Measurements from ENCODE around the gene RIN1. TPM values are rescaled to one million over a fixed set of nuclear protein-coding genes. Genes with fewer than 3 reads are reported as not detected.
"Not testable (repeated sequence)": the region's sequence is repeated elsewhere in the genome, so short reads cannot be mapped to it uniquely, and the experiment has no call there.

RIN1 gene
- 10 to 100 TPM in 1 of 2 experiments, 1 to 10 TPM in 1; 5.8 to 10.1 TPM for total RNA-seq
- polyA plus RNA-seq, result 1 to 10 TPM; 2.1 to 4.9 TPM

DNA sequence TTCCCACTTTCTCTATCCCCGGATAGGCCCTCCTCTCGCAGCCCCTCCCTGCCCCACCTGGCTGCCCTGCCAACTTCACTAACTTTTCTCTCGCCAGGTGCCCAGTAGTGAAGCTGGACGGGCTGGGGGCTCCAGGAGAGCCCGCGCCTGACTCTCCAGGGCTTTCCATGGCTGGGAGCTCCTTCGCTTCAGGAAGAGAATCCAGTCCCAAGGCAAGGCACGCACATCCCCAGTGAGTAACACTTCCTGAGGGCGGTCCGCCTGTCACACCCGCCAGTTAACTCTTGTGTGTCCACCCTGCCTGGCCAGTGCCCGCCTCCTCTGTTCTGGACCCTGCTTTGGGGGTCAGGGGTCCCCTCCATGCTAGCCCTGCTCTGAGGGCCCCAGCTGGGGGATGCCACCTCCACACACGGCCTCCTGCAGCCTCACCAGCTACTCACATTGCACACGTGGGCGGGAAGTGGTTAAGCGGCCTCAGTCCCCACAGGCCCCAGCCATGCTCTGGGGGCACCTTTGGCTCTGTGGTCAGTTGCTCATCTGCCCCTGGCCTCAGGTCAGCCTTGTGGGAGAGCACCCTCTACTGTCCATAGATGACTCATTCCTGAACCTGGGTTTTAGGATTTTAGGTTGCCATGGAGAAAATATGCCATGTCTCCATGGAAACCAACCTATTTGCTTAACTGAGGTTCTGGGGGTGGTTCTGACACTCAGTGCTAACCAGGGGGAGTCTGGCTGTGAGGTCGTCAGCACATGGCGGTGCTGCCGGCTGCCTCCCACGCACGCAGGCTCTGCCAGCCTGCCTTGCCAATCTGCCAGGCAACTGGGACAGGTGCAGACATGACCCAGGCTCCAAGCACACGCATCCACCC, at the start of gene RIN1:
Gene RIN1, minus strand, starts transcription at position 201 of the 869 bp plus-strand sequence. Its CDS starts 32 bp downstream, at position 169.
- Mint-ChIP-seq H3K4me1 (peaks cover 10 to 27% (median 16%) of the 10 kb centered on the region in 4 donors), H3K4me3 (peak within 1 kb of the TSS; percentile 80 to 90 (median 84)), H3K36me3 (peaks cover 12 to 32% of the 10 kb centered on the region in 2 donors), H3K27me3 (no peaks in the 10 kb centered on the region), H3K27ac (peak within 1 kb of the TSS in 6 of 7 donors; percentile 6 to 75 (median 58)), H3K9me3 (peaks cover 0 to 3% (median 0%) of the 10 kb centered on the region in 8 donors)
- H3K4me1 ChIP-seq (ENCODE audit: insufficient read depth, low read length), result peaks cover 18% of the 10 kb centered on the region
- intact Hi-C loops (cut with micrococcal nuclease), result no loop called here
- peak within 1 kb of the TSS in 1 of 2 donors; percentile 41 for H3K4me3 ChIP-seq (ENCODE audit: low read length in 2 of 2)
- H3K9me3 ChIP-seq (ENCODE audit: control insufficient read depth in 1 of 2, low read length in 2 of 2), result no peaks in the 10 kb centered on the region
- peaks cover 31% of the 10 kb centered on the region for H3K36me3 ChIP-seq (ENCODE audit: insufficient read depth, low read length)
- DNase-seq, result peak in 3 of 5 donors; percentile 25 to 64 (median 36)
- ChIA-PET CTCF (ENCODE audit: partially characterized antibody) (interaction anchor here (1.3 to 8.6 kb wide), 3 partner anchors 8 to 50 kb away, joined by 3 to 110 read pairs (median 10); partner anchors contain the start of gene BRMS1), POLR2A (ENCODE audit: partially characterized antibody) (interaction anchor here (2.2 to 2.8 kb wide), 2 partner anchors 8 to 25 kb away, joined by 9 to 15 read pairs; partner anchors contain the start of gene BRMS1)
- H3K27me3 ChIP-seq (ENCODE audit: insufficient read depth, low read length), result no peaks in the 10 kb centered on the region
- H3K27ac ChIP-seq (ENCODE audit: low read depth, low read length), result peak within 1 kb of the TSS; percentile 29

GRCh38 chr11:66384316-66384715, 48.1 kb upstream of the RIN1 start:
- H3K4me3 ChIP-seq (ENCODE audit: low read length in 2 of 2); H3K27me3 Mint-ChIP-seq; H3K4me1 ChIP-seq (ENCODE audit: insufficient read depth, low read length); H3K9me3 ChIP-seq (ENCODE audit: control insufficient read depth in 1 of 2, low read length in 2 of 2); intact Hi-C loops (cut with micrococcal nuclease); H3K27ac Mint-ChIP-seq; H3K36me3 ChIP-seq (ENCODE audit: insufficient read depth, low read length); H3K9me3 Mint-ChIP-seq; POLR2A ChIA-PET (ENCODE audit: partially characterized antibody); H3K4me3 Mint-ChIP-seq; H3K27me3 ChIP-seq (ENCODE audit: insufficient read depth, low read length); H3K36me3 Mint-ChIP-seq; H3K27ac ChIP-seq (ENCODE audit: low read depth, low read length); H3K4me1 Mint-ChIP-seq; DNase-seq: not testable (repeated sequence)
- CTCF ChIA-PET (ENCODE audit: partially characterized antibody), result interaction anchor here (2.5 to 9.8 kb wide), 4 partner anchors 12 to 73 kb away, joined by 8 to 87 read pairs (median 66); partner anchors contain the start of gene SLC29A2

- H3K4me3 Mint-ChIP-seq; H3K27me3 ChIP-seq (ENCODE audit: insufficient read depth, low read length); DNase-seq; H3K27ac Mint-ChIP-seq; H3K27ac ChIP-seq (ENCODE audit: low read depth, low read length); H3K9me3 Mint-ChIP-seq; intact Hi-C loops (cut with micrococcal nuclease); H3K4me1 ChIP-seq (ENCODE audit: insufficient read depth, low read length); H3K4me3 ChIP-seq (ENCODE audit: low read length in 2 of 2); H3K36me3 ChIP-seq (ENCODE audit: insufficient read depth, low read length); H3K36me3 Mint-ChIP-seq; H3K4me1 Mint-ChIP-seq; POLR2A ChIA-PET (ENCODE audit: partially characterized antibody); H3K27me3 Mint-ChIP-seq; H3K9me3 ChIP-seq (ENCODE audit: control insufficient read depth in 1 of 2, low read length in 2 of 2): not testable (repeated sequence)
- CTCF ChIA-PET (ENCODE audit: partially characterized antibody), result interaction anchor here (0.7 to 5.2 kb wide), 4 partner anchors 10 to 475 kb away, joined by 3 to 40 read pairs (median 6); no protein-coding TSS in a partner anchor
These were observed 44.0 kb upstream of the RIN1 start for GRCh38 chr11:66380264-66380663.

DNA sequence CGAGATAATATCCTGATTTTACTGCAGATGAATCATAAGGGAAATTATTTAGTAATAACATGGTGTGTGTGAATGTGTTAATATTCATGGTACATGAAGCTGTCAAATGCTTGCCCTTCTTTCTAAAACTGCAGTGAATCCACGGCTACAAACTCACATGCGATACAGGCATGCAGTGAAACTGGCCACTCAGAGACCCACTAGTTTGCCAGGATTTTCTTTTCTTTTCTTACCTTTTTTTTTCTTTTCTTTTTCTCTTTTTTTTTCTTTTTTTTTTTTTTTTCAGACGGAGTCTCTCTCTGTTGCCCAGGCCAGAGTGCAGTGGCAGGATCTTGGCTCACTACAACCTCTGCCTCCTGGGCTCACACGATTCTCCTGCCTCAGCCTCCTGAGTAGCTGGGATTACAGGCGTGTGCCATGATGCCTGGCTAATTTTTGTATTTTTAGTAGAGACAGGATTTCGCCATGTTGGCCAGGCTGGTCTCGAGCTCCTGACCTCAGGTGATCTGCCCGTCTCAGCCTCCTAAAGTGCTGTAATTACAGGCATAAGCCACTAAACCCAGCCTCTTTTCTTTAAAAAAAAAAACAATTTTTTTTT, 37.6 kb upstream of the RIN1 start:
- H3K27me3 Mint-ChIP-seq; DNase-seq; H3K36me3 Mint-ChIP-seq; POLR2A ChIA-PET (ENCODE audit: partially characterized antibody); H3K36me3 ChIP-seq (ENCODE audit: insufficient read depth, low read length); H3K27ac ChIP-seq (ENCODE audit: low read depth, low read length); H3K9me3 Mint-ChIP-seq; H3K27me3 ChIP-seq (ENCODE audit: insufficient read depth, low read length); H3K4me3 ChIP-seq (ENCODE audit: low read length in 2 of 2); H3K9me3 ChIP-seq (ENCODE audit: control insufficient read depth in 1 of 2, low read length in 2 of 2): not testable (repeated sequence)
- CTCF ChIA-PET (ENCODE audit: partially characterized antibody), result interaction anchor here (1.3 to 7.2 kb wide), 4 partner anchors 10 to 62 kb away, joined by 3 to 69 read pairs (median 8); no protein-coding TSS in a partner anchor
- peaks cover 12% of the 10 kb centered on the region for H3K4me1 ChIP-seq (ENCODE audit: insufficient read depth, low read length)
- peak overlapping the region in 3 of 8 donors; percentile 7 to 51 (median 40) for H3K4me3 Mint-ChIP-seq
- H3K27ac Mint-ChIP-seq, result peak overlapping the region in 3 of 7 donors; percentile 29 to 83 (median 62)
- H3K4me1 Mint-ChIP-seq, result peaks cover 5 to 17% (median 12%) of the 10 kb centered on the region in 4 donors
- intact Hi-C loops (cut with micrococcal nuclease), result loop anchor here (2.0 kb wide), 2 partner anchors 13 to 29 kb away; partner anchors contain the start of gene BRMS1

GRCh38 chr11:66373265-66373664, 37.0 kb upstream of the RIN1 start:
- no peak for DNase-seq
- POLR2A ChIA-PET (ENCODE audit: partially characterized antibody), result interaction anchor here (3.0 kb wide), 1 partner anchor 61 kb away, joined by 24 read pairs; no protein-coding TSS in a partner anchor
- Mint-ChIP-seq H3K27ac (peak overlapping the region in 3 of 7 donors; percentile 29 to 83 (median 62)), H3K4me3 (peak overlapping the region in 5 of 8 donors; percentile 7 to 51 (median 10)), H3K4me1 (peaks cover 5 to 17% (median 12%) of the 10 kb centered on the region in 4 donors), H3K36me3 (peaks cover 0 to 2% of the 10 kb centered on the region in 2 donors), H3K9me3 (no peaks in the 10 kb centered on the region), H3K27me3 (no peaks in the 10 kb centered on the region)
- H3K4me1 ChIP-seq (ENCODE audit: insufficient read depth, low read length), result peaks cover 12% of the 10 kb centered on the region
- CTCF ChIA-PET (ENCODE audit: partially characterized antibody), result interaction anchor here (1.3 to 7.2 kb wide), 4 partner anchors 10 to 61 kb away, joined by 3 to 69 read pairs (median 8); no protein-coding TSS in a partner anchor
- no peaks in the 10 kb centered on the region for H3K27me3 ChIP-seq (ENCODE audit: insufficient read depth, low read length)
- H3K27ac ChIP-seq (ENCODE audit: low read depth, low read length), result no peak overlapping the region
- H3K4me3 ChIP-seq (ENCODE audit: low read length in 2 of 2), result no peak overlapping the region
- no peaks in the 10 kb centered on the region for H3K9me3 ChIP-seq (ENCODE audit: control insufficient read depth in 1 of 2, low read length in 2 of 2)
- no peaks in the 10 kb centered on the region for H3K36me3 ChIP-seq (ENCODE audit: insufficient read depth, low read length)
- intact Hi-C loops (cut with micrococcal nuclease), result loop anchor here (2.0 kb wide), 2 partner anchors 14 to 28 kb away; partner anchors contain the start of gene BRMS1

GRCh38 chr11:66371627-66372415, 35.6 kb upstream of the RIN1 start, which contains the start of gene SLC29A2:
TSS of gene SLC29A2 (minus strand) at chr11:66371760. CDS start at chr11:66371591, 169 bp downstream.
- H3K4me1 Mint-ChIP-seq, result peaks cover 5 to 17% (median 12%) of the 10 kb centered on the region in 4 donors
- ChIA-PET POLR2A (ENCODE audit: partially characterized antibody) (interaction anchor here (0.6 to 3.0 kb wide), 15 partner anchors 14 to 1358 kb away, joined by 3 to 31 read pairs (median 4); partner anchors contain the start of genes ARL2, B4GAT1, BRMS1 and CFL1), CTCF (ENCODE audit: partially characterized antibody) (interaction anchor here (1.0 to 7.2 kb wide), 8 partner anchors 10 to 67 kb away, joined by 3 to 69 read pairs (median 4); partner anchors contain the start of genes B4GAT1, BRMS1 and MRPL11)
- peak; percentile 72 to 78 (median 72) for DNase-seq
- Histone ChIP-seq H3K4me1 (ENCODE audit: insufficient read depth, low read length) (peaks cover 12% of the 10 kb centered on the region), H3K9me3 (ENCODE audit: control insufficient read depth in 1 of 2, low read length in 2 of 2) (no peaks in the 10 kb centered on the region), H3K36me3 (ENCODE audit: insufficient read depth, low read length) (no peaks in the 10 kb centered on the region), H3K4me3 (ENCODE audit: low read length in 2 of 2) (peak within 1 kb of the TSS; percentile 49 to 71), H3K27me3 (ENCODE audit: insufficient read depth, low read length) (no peaks in the 10 kb centered on the region), H3K27ac (ENCODE audit: low read depth, low read length) (peak within 1 kb of the TSS; percentile 61)
- no peaks in the 10 kb centered on the region for H3K9me3 Mint-ChIP-seq
- intact Hi-C loops (cut with micrococcal nuclease), result loop anchor here (1.0 to 2.0 kb wide), 3 partner anchors 15 to 27 kb away; partner anchors contain the start of gene BRMS1
- H3K27me3 Mint-ChIP-seq, result no peaks in the 10 kb centered on the region
- peak within 1 kb of the TSS; percentile 88 to 95 (median 92) for H3K4me3 Mint-ChIP-seq
- H3K27ac Mint-ChIP-seq, result peak within 1 kb of the TSS; percentile 83 to 95 (median 94)
- H3K36me3 Mint-ChIP-seq, result peaks cover 0 to 2% of the 10 kb centered on the region in 2 donors

Measured in CD4-positive, alpha-beta memory T cell (primary cell).